ENCODE data around the gene SMIM8.
A peak's percentile ranks its signal among the peaks of the same experiment; 100 is the strongest.
"Not testable (repeated sequence)": the region's sequence is repeated elsewhere in the genome, so short reads cannot be mapped to it uniquely, and the experiment has no call there.

Gene SMIM8

GRCh38 chr6:87322304-87323212, at the start of gene SMIM8:
SMIM8 (plus strand) TSS chr6:87322588; CDS start chr6:87337032, 14,444 bp downstream.
- peak within 1 kb of the TSS; percentile 93 to 99 for H3K4me3 Mint-ChIP-seq
- DNase-seq, result peak; percentile 86 to 87
- H3K9me3 Mint-ChIP-seq, result peaks cover 8 to 13% of the 10 kb centered on the region in 2 donors
- H3K4me1 Mint-ChIP-seq, result peaks cover 10% of the 10 kb centered on the region
- H3K27me3 Mint-ChIP-seq, result no peaks in the 10 kb centered on the region
- ATAC-seq, result peak; percentile 99
- peak within 1 kb of the TSS; percentile 93 to 96 for H3K27ac Mint-ChIP-seq

GRCh38 chr6:87274660-87275274, 47.6 kb upstream of the SMIM8 start:
- DNase-seq, result no peak
- peaks cover 6% of the 10 kb centered on the region in 2 donors for H3K9me3 Mint-ChIP-seq
- H3K4me1 Mint-ChIP-seq, result peaks cover 5% of the 10 kb centered on the region
- H3K27ac Mint-ChIP-seq, result peak overlapping the region in 1 of 2 donors; percentile 20
- ATAC-seq, result no peak
- no peak overlapping the region for H3K4me3 Mint-ChIP-seq
- no peaks in the 10 kb centered on the region for H3K27me3 Mint-ChIP-seq

- Mint-ChIP-seq H3K4me1 (peaks cover 5% of the 10 kb centered on the region), H3K4me3 (no peak overlapping the region), H3K27ac (peak overlapping the region in 1 of 2 donors; percentile 45), H3K27me3 (no peaks in the 10 kb centered on the region), H3K9me3 (peaks cover 6% of the 10 kb centered on the region in 2 donors)
- ATAC-seq (no peak), DNase-seq (no peak)
These were observed 45.8 kb upstream of the SMIM8 start for GRCh38 chr6:87276624-87277023.

- DNase-seq (no peak), ATAC-seq (no peak)
- no peak overlapping the region for H3K27ac Mint-ChIP-seq
- no peak overlapping the region for H3K4me3 Mint-ChIP-seq
- H3K27me3 Mint-ChIP-seq, result no peaks in the 10 kb centered on the region
- peaks cover 5% of the 10 kb centered on the region for H3K4me1 Mint-ChIP-seq
- H3K9me3 Mint-ChIP-seq, result peaks cover 4 to 6% of the 10 kb centered on the region in 2 donors
These were observed 45.3 kb upstream of the SMIM8 start for GRCh38 chr6:87277123-87277522.

GRCh38 chr6:87279196-87279595, 43.2 kb upstream of the SMIM8 start:
- no peaks in the 10 kb centered on the region for H3K9me3 Mint-ChIP-seq

GRCh38 chr6:87281426-87281825, 41.0 kb upstream of the SMIM8 start:
- ATAC-seq (no peak), DNase-seq (no peak)
- Mint-ChIP-seq H3K4me3 (no peak overlapping the region), H3K27me3 (peaks cover 9% of the 10 kb centered on the region), H3K4me1 (peaks cover 5% of the 10 kb centered on the region), H3K9me3 (no peaks in the 10 kb centered on the region), H3K27ac (no peak overlapping the region)

More at GRCh38 chr6:87279196-87279595, 43.2 kb upstream of the SMIM8 start:
- DNase-seq (no peak), ATAC-seq (no peak)
- H3K4me3 Mint-ChIP-seq, result no peak overlapping the region
- no peak overlapping the region for H3K27ac Mint-ChIP-seq
- H3K27me3 Mint-ChIP-seq, result no peaks in the 10 kb centered on the region
- H3K4me1 Mint-ChIP-seq, result peaks cover 5% of the 10 kb centered on the region

GRCh38 chr6:87282743-87283142, 39.6 kb upstream of the SMIM8 start:
- ATAC-seq (no peak), DNase-seq (no peak)
- H3K27ac Mint-ChIP-seq, result no peak overlapping the region
- H3K4me3 Mint-ChIP-seq, result no peak overlapping the region
- no peaks in the 10 kb centered on the region for H3K9me3 Mint-ChIP-seq
- peaks cover 13% of the 10 kb centered on the region for H3K27me3 Mint-ChIP-seq
- H3K4me1 Mint-ChIP-seq, result peaks cover 5% of the 10 kb centered on the region

- H3K27me3 Mint-ChIP-seq, result peaks cover 13% of the 10 kb centered on the region
- H3K27ac Mint-ChIP-seq, result no peak overlapping the region
- ATAC-seq (no peak), DNase-seq (no peak)
- no peak overlapping the region for H3K4me3 Mint-ChIP-seq
- H3K9me3 Mint-ChIP-seq, result no peaks in the 10 kb centered on the region
- peaks cover 5% of the 10 kb centered on the region for H3K4me1 Mint-ChIP-seq
These were observed 38.9 kb upstream of the SMIM8 start for GRCh38 chr6:87283461-87283860.

GRCh38 chr6:87287251-87287650, 35.1 kb upstream of the SMIM8 start:
- no peaks in the 10 kb centered on the region for H3K4me1 Mint-ChIP-seq
- H3K9me3 Mint-ChIP-seq, result no peaks in the 10 kb centered on the region
- H3K27me3 Mint-ChIP-seq, result peaks cover 13% of the 10 kb centered on the region
- no peak for DNase-seq
- H3K27ac Mint-ChIP-seq, result no peak overlapping the region
- H3K4me3 Mint-ChIP-seq, result no peak overlapping the region
- ATAC-seq, result no peak

GRCh38 chr6:87289571-87289970, 32.8 kb upstream of the SMIM8 start:
- Mint-ChIP-seq H3K27ac (no peak overlapping the region), H3K4me3 (no peak overlapping the region), H3K27me3 (peaks cover 26% of the 10 kb centered on the region), H3K4me1 (no peaks in the 10 kb centered on the region), H3K9me3 (no peaks in the 10 kb centered on the region)
- DNase-seq (no peak), ATAC-seq (no peak)

- ATAC-seq, result no peak
These were observed 30.5 kb upstream of the SMIM8 start for GRCh38 chr6:87291883-87292282.

GRCh38 chr6:87293526-87293925, 28.9 kb upstream of the SMIM8 start:
- Mint-ChIP-seq H3K27me3 (peaks cover 52% of the 10 kb centered on the region), H3K4me3 (no peak overlapping the region), H3K9me3 (no peaks in the 10 kb centered on the region), H3K27ac (no peak overlapping the region), H3K4me1 (no peaks in the 10 kb centered on the region)
- ATAC-seq (no peak), DNase-seq (no peak)

More at GRCh38 chr6:87291883-87292282, 30.5 kb upstream of the SMIM8 start:
- Mint-ChIP-seq H3K9me3 (no peaks in the 10 kb centered on the region), H3K27me3 (peaks cover 35% of the 10 kb centered on the region), H3K4me1 (no peaks in the 10 kb centered on the region), H3K27ac (no peak overlapping the region), H3K4me3 (no peak overlapping the region)
- DNase-seq, result no peak

- H3K27ac Mint-ChIP-seq, result no peak overlapping the region
- no peak overlapping the region for H3K4me3 Mint-ChIP-seq
- H3K27me3 Mint-ChIP-seq, result peaks cover 79% of the 10 kb centered on the region
- H3K4me1 Mint-ChIP-seq, result no peaks in the 10 kb centered on the region
- DNase-seq (no peak), ATAC-seq (no peak)
- peaks cover 0 to 6% of the 10 kb centered on the region in 2 donors for H3K9me3 Mint-ChIP-seq
These were observed 25.3 kb upstream of the SMIM8 start for GRCh38 chr6:87297119-87297518.

- H3K4me3 Mint-ChIP-seq, ATAC-seq, H3K27ac Mint-ChIP-seq, H3K4me1 Mint-ChIP-seq, DNase-seq: not testable (repeated sequence)
- peaks cover 66% of the 10 kb centered on the region for H3K27me3 Mint-ChIP-seq
- peaks cover 0 to 23% of the 10 kb centered on the region in 2 donors for H3K9me3 Mint-ChIP-seq
These were observed 21.1 kb upstream of the SMIM8 start for GRCh38 chr6:87301277-87301676.

GRCh38 chr6:87308970-87309369, 13.4 kb upstream of the SMIM8 start:
- no peak for ATAC-seq
- no peak overlapping the region for H3K4me3 Mint-ChIP-seq
- no peaks in the 10 kb centered on the region for H3K4me1 Mint-ChIP-seq
- H3K27ac Mint-ChIP-seq, result no peak overlapping the region
- no peak for DNase-seq
- peaks cover 0 to 10% of the 10 kb centered on the region in 2 donors for H3K9me3 Mint-ChIP-seq
- H3K27me3 Mint-ChIP-seq, result peaks cover 37% of the 10 kb centered on the region

GRCh38 chr6:87312860-87313259, 9.5 kb upstream of the SMIM8 start:
- H3K9me3 Mint-ChIP-seq, result no peaks in the 10 kb centered on the region
- H3K27me3 Mint-ChIP-seq, result peaks cover 49% of the 10 kb centered on the region
- no peak for DNase-seq
- no peaks in the 10 kb centered on the region for H3K4me1 Mint-ChIP-seq
- ATAC-seq, result no peak
- no peak overlapping the region for H3K27ac Mint-ChIP-seq
- H3K4me3 Mint-ChIP-seq, result no peak overlapping the region
